ENCODE data around the gene CMTM7. TPM values are rescaled to one million over a fixed set of nuclear protein-coding genes. Genes with fewer than 3 reads are reported as not detected.

The CMTM7 gene
- total and polyA plus RNA-seq, 2 of the 13 experiments (the other 11 are each of a cell fraction or from before 2014, with no cell fraction given): 20.9 to 21.4 TPM

DNA sequence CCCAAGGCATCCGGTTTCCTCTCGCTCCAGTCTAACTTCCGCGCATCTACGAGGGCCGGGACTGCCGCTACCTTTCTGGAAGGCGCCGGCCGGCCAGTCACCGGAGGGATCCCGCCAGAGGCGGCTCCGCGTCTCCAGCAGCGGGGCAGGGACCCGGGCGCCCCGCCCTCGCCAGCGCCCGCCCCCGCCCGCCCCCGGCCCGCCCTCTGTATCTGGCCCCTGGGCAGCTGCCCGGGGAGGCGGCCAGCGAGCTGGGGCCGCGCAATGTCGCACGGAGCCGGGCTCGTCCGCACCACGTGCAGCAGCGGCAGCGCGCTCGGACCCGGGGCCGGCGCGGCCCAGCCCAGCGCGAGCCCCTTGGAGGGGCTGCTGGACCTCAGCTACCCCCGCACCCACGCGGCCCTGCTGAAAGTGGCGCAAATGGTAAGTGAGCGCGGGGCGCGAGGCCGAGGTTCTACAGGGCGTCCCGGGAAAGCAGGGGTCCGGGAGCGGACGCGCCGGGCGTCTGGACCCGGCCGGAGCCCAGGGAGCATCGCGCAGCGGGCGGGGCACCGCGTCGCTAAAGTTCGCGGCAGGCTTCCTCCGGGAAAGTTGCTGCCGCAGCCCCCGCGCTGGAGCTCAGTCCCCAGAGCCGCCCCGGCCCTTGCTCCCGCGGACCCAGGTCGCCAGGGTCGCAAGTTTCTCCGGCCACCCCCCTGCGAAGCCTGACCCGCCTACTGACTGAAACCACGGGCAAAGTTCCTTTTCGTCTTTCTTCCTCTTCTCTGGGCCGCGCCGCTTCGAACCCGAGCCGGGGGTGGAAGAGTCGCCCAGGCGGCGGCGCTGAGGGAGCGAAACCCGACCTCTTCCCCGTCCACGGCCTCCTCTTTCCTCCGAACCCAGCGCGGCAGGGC is at the start of gene CMTM7 (continued):
- TF ChIP-seq GLI4 (CRISPR knock-in tag; IDR thresholded peaks at IDR 0.05; ENCODE audit: borderline replicate concordance) (no peak; the same call in 1 of the 2 replicates), FOXJ3 (CRISPR knock-in tag; IDR thresholded peaks at IDR 0.05; ENCODE audit: borderline replicate concordance) (no peak), ZNF136 (CRISPR knock-in tag; IDR thresholded peaks at IDR 0.05; ENCODE audit: low read depth) (0 out of 2 replicates have a peak, but pooled peaks have one; percentile 72), SMAD3 (CRISPR knock-in tag; IDR thresholded peaks at IDR 0.05) (no peak), WIZ (CRISPR knock-in tag; IDR thresholded peaks at IDR 0.05) (no peak), ZNF292 (CRISPR knock-in tag; IDR thresholded peaks at IDR 0.05; ENCODE audit: borderline replicate concordance, low read depth) (peak; percentile 42; the same call in 1 of the 2 replicates), NONO (IDR thresholded peaks at IDR 0.05) (no peak), NONO (CRISPR knock-in tag; conservative IDR thresholded peaks at IDR 0.05) (peak; percentile 62; the same call in 1 of the 2 replicates), SIX4 (CRISPR knock-in tag; IDR thresholded peaks at IDR 0.05) (no peak), PLRG1 (conservative IDR thresholded peaks at IDR 0.05) (no peak), ZNF577 (CRISPR knock-in tag; IDR thresholded peaks at IDR 0.05; ENCODE audit: borderline replicate concordance, low read depth) (no peak), ZNF251 (CRISPR knock-in tag; IDR thresholded peaks at IDR 0.05) (no peak), ZNF780A (CRISPR knock-in tag; IDR thresholded peaks at IDR 0.05) (no peak), ZFP41 (CRISPR knock-in tag; IDR thresholded peaks at IDR 0.05; ENCODE audit: borderline replicate concordance) (no peak), ZBTB38 (CRISPR knock-in tag; IDR thresholded peaks at IDR 0.05) (no peak), TRIM24 (CRISPR knock-in tag; IDR thresholded peaks at IDR 0.05) (no peak), ZZZ3 (CRISPR knock-in tag; IDR thresholded peaks at IDR 0.05; ENCODE audit: borderline replicate concordance) (no peak), ZC3H13 (CRISPR knock-in tag; IDR thresholded peaks at IDR 0.05) (peak; percentile 72; the same call in 1 of the 2 replicates), ESRRA (CRISPR knock-in tag; IDR thresholded peaks at IDR 0.05; ENCODE audit: low read depth) (no peak), HIVEP1 (CRISPR knock-in tag; IDR thresholded peaks at IDR 0.05) (no peak), ZNF75D (CRISPR knock-in tag; IDR thresholded peaks at IDR 0.05; ENCODE audit: borderline replicate concordance) (no peak)
- TF ChIP-seq, protein P1, sequence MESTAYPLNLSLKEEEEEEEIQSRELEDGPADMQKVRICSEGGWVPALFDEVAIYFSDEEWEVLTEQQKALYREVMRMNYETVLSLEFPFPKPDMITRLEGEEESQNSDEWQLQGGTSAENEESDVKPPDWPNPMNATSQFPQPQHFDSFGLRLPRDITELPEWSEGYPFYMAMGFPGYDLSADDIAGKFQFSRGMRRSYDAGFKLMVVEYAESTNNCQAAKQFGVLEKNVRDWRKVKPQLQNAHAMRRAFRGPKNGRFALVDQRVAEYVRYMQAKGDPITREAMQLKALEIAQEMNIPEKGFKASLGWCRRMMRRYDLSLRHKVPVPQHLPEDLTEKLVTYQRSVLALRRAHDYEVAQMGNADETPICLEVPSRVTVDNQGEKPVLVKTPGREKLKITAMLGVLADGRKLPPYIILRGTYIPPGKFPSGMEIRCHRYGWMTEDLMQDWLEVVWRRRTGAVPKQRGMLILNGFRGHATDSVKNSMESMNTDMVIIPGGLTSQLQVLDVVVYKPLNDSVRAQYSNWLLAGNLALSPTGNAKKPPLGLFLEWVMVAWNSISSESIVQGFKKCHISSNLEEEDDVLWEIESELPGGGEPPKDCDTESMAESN (CRISPR knock-in tag; conservative IDR thresholded peaks at IDR 0.05): peak; percentile 89; the same call in 1 of the 2 replicates
- TF ChIP-seq, protein P2, sequence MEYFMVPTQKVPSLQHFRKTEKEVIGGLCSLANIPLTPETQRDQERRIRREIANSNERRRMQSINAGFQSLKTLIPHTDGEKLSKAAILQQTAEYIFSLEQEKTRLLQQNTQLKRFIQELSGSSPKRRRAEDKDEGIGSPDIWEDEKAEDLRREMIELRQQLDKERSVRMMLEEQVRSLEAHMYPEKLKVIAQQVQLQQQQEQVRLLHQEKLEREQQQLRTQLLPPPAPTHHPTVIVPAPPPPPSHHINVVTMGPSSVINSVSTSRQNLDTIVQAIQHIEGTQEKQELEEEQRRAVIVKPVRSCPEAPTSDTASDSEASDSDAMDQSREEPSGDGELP (IDR thresholded peaks at IDR 0.05; ENCODE audit: borderline replicate concordance, low read depth): no peak
- TF ChIP-seq, protein P3, sequence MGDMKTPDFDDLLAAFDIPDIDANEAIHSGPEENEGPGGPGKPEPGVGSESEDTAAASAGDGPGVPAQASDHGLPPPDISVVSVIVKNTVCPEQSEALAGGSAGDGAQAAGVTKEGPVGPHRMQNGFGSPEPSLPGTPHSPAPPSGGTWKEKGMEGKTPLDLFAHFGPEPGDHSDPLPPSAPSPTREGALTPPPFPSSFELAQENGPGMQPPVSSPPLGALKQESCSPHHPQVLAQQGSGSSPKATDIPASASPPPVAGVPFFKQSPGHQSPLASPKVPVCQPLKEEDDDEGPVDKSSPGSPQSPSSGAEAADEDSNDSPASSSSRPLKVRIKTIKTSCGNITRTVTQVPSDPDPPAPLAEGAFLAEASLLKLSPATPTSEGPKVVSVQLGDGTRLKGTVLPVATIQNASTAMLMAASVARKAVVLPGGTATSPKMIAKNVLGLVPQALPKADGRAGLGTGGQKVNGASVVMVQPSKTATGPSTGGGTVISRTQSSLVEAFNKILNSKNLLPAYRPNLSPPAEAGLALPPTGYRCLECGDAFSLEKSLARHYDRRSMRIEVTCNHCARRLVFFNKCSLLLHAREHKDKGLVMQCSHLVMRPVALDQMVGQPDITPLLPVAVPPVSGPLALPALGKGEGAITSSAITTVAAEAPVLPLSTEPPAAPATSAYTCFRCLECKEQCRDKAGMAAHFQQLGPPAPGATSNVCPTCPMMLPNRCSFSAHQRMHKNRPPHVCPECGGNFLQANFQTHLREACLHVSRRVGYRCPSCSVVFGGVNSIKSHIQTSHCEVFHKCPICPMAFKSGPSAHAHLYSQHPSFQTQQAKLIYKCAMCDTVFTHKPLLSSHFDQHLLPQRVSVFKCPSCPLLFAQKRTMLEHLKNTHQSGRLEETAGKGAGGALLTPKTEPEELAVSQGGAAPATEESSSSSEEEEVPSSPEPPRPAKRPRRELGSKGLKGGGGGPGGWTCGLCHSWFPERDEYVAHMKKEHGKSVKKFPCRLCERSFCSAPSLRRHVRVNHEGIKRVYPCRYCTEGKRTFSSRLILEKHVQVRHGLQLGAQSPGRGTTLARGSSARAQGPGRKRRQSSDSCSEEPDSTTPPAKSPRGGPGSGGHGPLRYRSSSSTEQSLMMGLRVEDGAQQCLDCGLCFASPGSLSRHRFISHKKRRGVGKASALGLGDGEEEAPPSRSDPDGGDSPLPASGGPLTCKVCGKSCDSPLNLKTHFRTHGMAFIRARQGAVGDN (CRISPR knock-in tag; IDR thresholded peaks at IDR 0.05): peak; percentile 87
